Measurements from ENCODE around the gene TBL1XR1.

Gene TBL1XR1

DNA sequence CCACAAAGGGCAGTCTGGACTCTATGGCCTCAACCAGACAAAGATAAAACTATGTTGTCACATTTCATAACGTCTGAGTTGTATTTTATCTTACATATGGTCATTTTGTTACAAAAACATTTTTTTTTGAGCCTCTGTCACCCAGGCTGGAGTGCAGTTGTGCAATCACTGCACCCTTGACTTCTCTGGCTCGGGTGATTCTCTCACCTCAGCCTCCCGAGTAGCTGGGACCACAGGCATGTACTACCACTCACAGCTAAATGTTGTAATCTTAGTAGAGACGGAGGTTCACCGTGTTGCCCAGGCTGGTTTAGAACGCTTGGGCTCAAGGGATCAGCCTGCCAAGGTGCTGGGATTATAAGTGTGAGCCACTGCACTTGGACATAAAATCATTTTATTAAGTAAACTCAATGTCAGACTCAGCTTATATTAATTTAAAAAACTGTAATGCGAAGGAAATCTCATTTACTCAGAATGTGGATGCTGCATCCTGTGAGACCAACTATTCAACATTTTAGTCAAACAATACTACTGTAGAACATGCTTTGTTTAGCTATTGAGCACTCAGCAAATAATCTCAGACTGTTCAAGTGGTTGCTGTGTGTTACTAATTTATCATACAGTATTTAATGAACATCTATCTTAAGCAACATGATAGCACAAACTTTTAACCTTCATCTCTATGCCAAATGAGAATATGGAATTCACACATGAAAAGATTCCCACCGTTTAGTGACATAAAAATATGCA, 209.2 kb downstream of the TBL1XR1 start:
- POLR2A ChIA-PET (ENCODE audit: low non-redundant PET): no interaction called here
- TF ChIP-seq CTCF (conservative IDR thresholded peaks at IDR 0.05; ENCODE audit: low read depth): no peak
- CTCF ChIA-PET: no interaction called here
- no peak overlapping the region for H3K27ac ChIP-seq
- DNase-seq (ENCODE audit: low spot score): no peak

- peak; percentile 5 for DNase-seq (ENCODE audit: low spot score)
- ChIA-PET POLR2A (ENCODE audit: low non-redundant PET) (no interaction called here), CTCF (interaction anchor here (1.5 kb wide), 1 partner anchor 10 kb away, joined by 3 read pairs; no protein-coding TSS in a partner anchor)
- no peak overlapping the region for H3K27ac ChIP-seq
- no peak for TF ChIP-seq CTCF (conservative IDR thresholded peaks at IDR 0.05; ENCODE audit: low read depth)
These were observed 218.8 kb downstream of the TBL1XR1 start for GRCh38 chr3:176978441-176978840.

GRCh38 chr3:176977331-176977730, 220.0 kb downstream of the TBL1XR1 start:
- DNase-seq (ENCODE audit: low spot score): no peak
- ChIA-PET CTCF (interaction anchor here (1.5 kb wide), 1 partner anchor 9 kb away, joined by 3 read pairs; no protein-coding TSS in a partner anchor), POLR2A (ENCODE audit: low non-redundant PET) (no interaction called here)
- no peak overlapping the region for H3K27ac ChIP-seq
- no peak for TF ChIP-seq CTCF (conservative IDR thresholded peaks at IDR 0.05; ENCODE audit: low read depth)

GRCh38 chr3:176976586-176976985, 220.7 kb downstream of the TBL1XR1 start:
- no peak for DNase-seq (ENCODE audit: low spot score)
- TF ChIP-seq CTCF (conservative IDR thresholded peaks at IDR 0.05; ENCODE audit: low read depth): no peak
- POLR2A ChIA-PET (ENCODE audit: low non-redundant PET): no interaction called here
- H3K27ac ChIP-seq: no peak overlapping the region
- CTCF ChIA-PET: interaction anchor here (0.6 to 1.5 kb wide), 2 partner anchors 8 to 881 kb away, joined by 3 read pairs; no protein-coding TSS in a partner anchor

DNA sequence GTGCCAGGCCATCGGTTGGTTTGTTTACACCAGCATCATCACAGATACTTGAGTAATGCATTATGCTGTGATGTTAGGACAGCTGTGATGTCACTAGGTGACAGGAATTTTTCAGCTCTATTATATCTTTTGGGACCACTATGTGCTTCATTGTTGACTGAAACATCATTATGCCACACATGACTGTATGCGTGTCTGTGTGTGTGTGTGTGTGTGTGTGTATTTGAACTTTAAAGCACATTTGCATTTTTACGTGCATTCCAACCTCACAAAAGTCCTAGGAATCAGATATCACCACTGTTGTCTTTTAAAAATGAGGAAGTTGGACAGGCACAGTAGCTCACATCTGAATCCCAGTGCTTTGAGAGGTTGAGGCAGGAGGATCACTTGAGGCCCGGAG, 223.0 kb downstream of the TBL1XR1 start:
- H3K27ac ChIP-seq: no peak overlapping the region
- no peak for DNase-seq (ENCODE audit: low spot score)
- no peak for TF ChIP-seq CTCF (conservative IDR thresholded peaks at IDR 0.05; ENCODE audit: low read depth)
- POLR2A ChIA-PET (ENCODE audit: low non-redundant PET): no interaction called here
- CTCF ChIA-PET: no interaction called here

- no peak for DNase-seq (ENCODE audit: low spot score)
- CTCF ChIA-PET: no interaction called here
- H3K27ac ChIP-seq: no peak overlapping the region
- POLR2A ChIA-PET (ENCODE audit: low non-redundant PET): no interaction called here
- TF ChIP-seq CTCF (conservative IDR thresholded peaks at IDR 0.05; ENCODE audit: low read depth): no peak
These were observed 225.6 kb downstream of the TBL1XR1 start for GRCh38 chr3:176971613-176972174.
